ENCODE measurements around the gene UGT1A9. TPM values are rescaled to one million over a fixed set of nuclear protein-coding genes. Genes with fewer than 3 reads are reported as not detected.

Gene UGT1A9
- total and polyA plus RNA-seq, 2 of the 13 experiments (the other 11 are each of a cell fraction or from before 2014, with no cell fraction given), result 0.07 TPM; not detected in 1

- H3K27me3 ChIP-seq (ENCODE audit: control insufficient read depth in 1 of 2, insufficient read depth in 2 of 2, low read length in 2 of 2), result no peaks in the 10 kb centered on the region
- no peak for FAIRE-seq
- POLR2A ChIA-PET, result no interaction called here
- H3K27ac ChIP-seq (ENCODE audit: extremely low read length, insufficient read depth, low read length), result peak overlapping the region; percentile 12
- H3K4me3 ChIP-seq (replicated peaks in 1 of 3; ENCODE audit: insufficient read depth in 1 of 3, low read depth in 2 of 3, low read length in 3 of 3), result no peak overlapping the region
- H3K4me2 ChIP-seq (ENCODE audit: low read depth, low read length), result no peak overlapping the region
- WGBS (ENCODE audit: low lambda C conversion rate), result 87% methylated on average over 8 of the region's 8 CpGs
- H3K36me3 ChIP-seq (replicated peaks in 1 of 2; ENCODE audit: control insufficient read depth in 1 of 2, insufficient read depth in 2 of 2, low read length in 2 of 2), result no peaks in the 10 kb centered on the region
- intact Hi-C loops (cut with micrococcal nuclease; ENCODE audit: unreplicated experiment), result no loop called here
- DNase-seq (ENCODE audit: low spot score), result no peak
- in situ Hi-C loops (cut with HindIII; ENCODE audit: extremely low pct_ligation_motif_present, low pct_unique_long_range_greater_than_20kb), result no loop called here
- CTCF ChIA-PET (ENCODE audit: low intra/inter-chr PET ratio, low total read pairs), result no interaction called here
- no peak overlapping the region for H2AFZ ChIP-seq (ENCODE audit: low read length)
- H3K79me2 ChIP-seq (ENCODE audit: insufficient read depth, low read length), result no peaks in the 10 kb centered on the region
- TF ChIP-seq, protein P1, sequence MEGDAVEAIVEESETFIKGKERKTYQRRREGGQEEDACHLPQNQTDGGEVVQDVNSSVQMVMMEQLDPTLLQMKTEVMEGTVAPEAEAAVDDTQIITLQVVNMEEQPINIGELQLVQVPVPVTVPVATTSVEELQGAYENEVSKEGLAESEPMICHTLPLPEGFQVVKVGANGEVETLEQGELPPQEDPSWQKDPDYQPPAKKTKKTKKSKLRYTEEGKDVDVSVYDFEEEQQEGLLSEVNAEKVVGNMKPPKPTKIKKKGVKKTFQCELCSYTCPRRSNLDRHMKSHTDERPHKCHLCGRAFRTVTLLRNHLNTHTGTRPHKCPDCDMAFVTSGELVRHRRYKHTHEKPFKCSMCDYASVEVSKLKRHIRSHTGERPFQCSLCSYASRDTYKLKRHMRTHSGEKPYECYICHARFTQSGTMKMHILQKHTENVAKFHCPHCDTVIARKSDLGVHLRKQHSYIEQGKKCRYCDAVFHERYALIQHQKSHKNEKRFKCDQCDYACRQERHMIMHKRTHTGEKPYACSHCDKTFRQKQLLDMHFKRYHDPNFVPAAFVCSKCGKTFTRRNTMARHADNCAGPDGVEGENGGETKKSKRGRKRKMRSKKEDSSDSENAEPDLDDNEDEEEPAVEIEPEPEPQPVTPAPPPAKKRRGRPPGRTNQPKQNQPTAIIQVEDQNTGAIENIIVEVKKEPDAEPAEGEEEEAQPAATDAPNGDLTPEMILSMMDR (CRISPR knock-in tag; IDR thresholded peaks at IDR 0.05), result no peak
- no peak for TF ChIP-seq BCL3 (CRISPR knock-in tag; IDR thresholded peaks at IDR 0.05)
- no peak for TF ChIP-seq ZBTB3 (CRISPR knock-in tag; IDR thresholded peaks at IDR 0.05; ENCODE audit: borderline replicate concordance, low read depth)
- TF ChIP-seq, protein P2, sequence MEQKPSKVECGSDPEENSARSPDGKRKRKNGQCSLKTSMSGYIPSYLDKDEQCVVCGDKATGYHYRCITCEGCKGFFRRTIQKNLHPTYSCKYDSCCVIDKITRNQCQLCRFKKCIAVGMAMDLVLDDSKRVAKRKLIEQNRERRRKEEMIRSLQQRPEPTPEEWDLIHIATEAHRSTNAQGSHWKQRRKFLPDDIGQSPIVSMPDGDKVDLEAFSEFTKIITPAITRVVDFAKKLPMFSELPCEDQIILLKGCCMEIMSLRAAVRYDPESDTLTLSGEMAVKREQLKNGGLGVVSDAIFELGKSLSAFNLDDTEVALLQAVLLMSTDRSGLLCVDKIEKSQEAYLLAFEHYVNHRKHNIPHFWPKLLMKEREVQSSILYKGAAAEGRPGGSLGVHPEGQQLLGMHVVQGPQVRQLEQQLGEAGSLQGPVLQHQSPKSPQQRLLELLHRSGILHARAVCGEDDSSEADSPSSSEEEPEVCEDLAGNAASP (CRISPR knock-in tag; IDR thresholded peaks at IDR 0.05; ENCODE audit: borderline replicate concordance), result no peak
- TF ChIP-seq MAFF (IDR thresholded peaks at IDR 0.05; ENCODE audit: low read depth, low read length), result no peak
- no peak for TF ChIP-seq JUN (CRISPR knock-in tag; IDR thresholded peaks at IDR 0.05)
- TF ChIP-seq MTA3 (CRISPR knock-in tag; IDR thresholded peaks at IDR 0.05), result no peak
- no peak for TF ChIP-seq ZNF138 (CRISPR knock-in tag; IDR thresholded peaks at IDR 0.05; ENCODE audit: low read depth)
- TF ChIP-seq SMAD9 (CRISPR knock-in tag; IDR thresholded peaks at IDR 0.05), result no peak
- no peak for TF ChIP-seq ZNF382 (CRISPR knock-in tag; IDR thresholded peaks at IDR 0.05; ENCODE audit: borderline replicate concordance)
- no peak for TF ChIP-seq TBL1XR1 (IDR thresholded peaks at IDR 0.05; ENCODE audit: borderline replicate concordance, low read length, partially characterized antibody)
- TF ChIP-seq CENPT (CRISPR knock-in tag; IDR thresholded peaks at IDR 0.05; ENCODE audit: low read depth), result no peak
- BruUV-seq (replicated peaks), result no TSS peak
- H3K4me1 ChIP-seq (ENCODE audit: insufficient read depth, low read length), result peaks cover 7% of the 10 kb centered on the region
- ATAC-seq, result no peak
- H3K9me3 ChIP-seq (ENCODE audit: low read length), result no peaks in the 10 kb centered on the region
- no peak overlapping the region for H3K9ac ChIP-seq (ENCODE audit: insufficient read depth, low read depth, low read length)
- no peaks in the 10 kb centered on the region for H4K20me1 ChIP-seq (ENCODE audit: insufficient read depth, low read length)
Measured at GRCh38 chr2:233699424-233700027, 27.8 kb downstream of the UGT1A9 start.
